Parathyroid adenoma (tissue), 2 donors: Measurements from ENCODE around the gene NKX2-2.

Source experiments
- H2AFZ ChIP-seq: fragments of 300-600 bp; sonication (generic); one replicate; pipeline ENCODE4 v1.7.0; 2017; ENCODE audit warnings: antibody characterized with exemption, mild to moderate bottlenecking
- H3K27ac ChIP-seq: fragments of 300-600 bp; sonication (generic); one replicate; pipeline ENCODE4 v1.7.0; 2017
- H3K27me3 ChIP-seq: fragments of 300-600 bp; sonication (generic); one replicate; pipeline ENCODE4 v1.7.0; 2017; ENCODE audit warnings: low read length; ENCODE audit not compliant: control insufficient read depth, insufficient read depth
- H3K36me3 ChIP-seq: fragments of 300-600 bp; sonication (generic); one replicate; pipeline ENCODE4 v1.7.0; 2017; ENCODE audit warnings: low read length; ENCODE audit not compliant: control insufficient read depth, insufficient read depth
- H3K4me1 ChIP-seq: fragments of 300-600 bp; sonication (generic); one replicate; pipeline ENCODE4 v1.7.0; 2017; ENCODE audit warnings: control low read depth
- H3K4me2 ChIP-seq: fragments of 300-600 bp; sonication (generic); one replicate; pipeline ENCODE4 v1.7.0; 2017; ENCODE audit warnings: low read length
- H3K4me3 ChIP-seq: fragments of 300-600 bp; sonication (generic); one replicate; pipeline ENCODE4 v1.7.0; 2017; ENCODE audit warnings: low read depth, low read length
- H3K79me2 ChIP-seq: fragments of 300-600 bp; sonication (generic); one replicate; pipeline ENCODE4 v1.7.0; 2017; ENCODE audit warnings: control low read depth
- H3K9ac ChIP-seq: fragments of 300-600 bp; sonication (generic); one replicate; pipeline ENCODE4 v1.7.0; 2017; ENCODE audit warnings: mild to moderate bottlenecking
- H3K9me3 ChIP-seq: fragments of 300-600 bp; sonication (generic); one replicate; pipeline ENCODE4 v1.7.0; 2017; ENCODE audit warnings: low read length; ENCODE audit not compliant: control insufficient read depth
- CTCF ChIP-seq: fragments of 300-600 bp; sonication (generic); IDR thresholded peaks from one replicate; pipeline ENCODE4 v1.7.0; 2017; ENCODE audit warnings: antibody characterized with exemption, mild to moderate bottlenecking
- donor health status: primary hyperparathyroidism.

The NKX2-2 gene

DNA sequence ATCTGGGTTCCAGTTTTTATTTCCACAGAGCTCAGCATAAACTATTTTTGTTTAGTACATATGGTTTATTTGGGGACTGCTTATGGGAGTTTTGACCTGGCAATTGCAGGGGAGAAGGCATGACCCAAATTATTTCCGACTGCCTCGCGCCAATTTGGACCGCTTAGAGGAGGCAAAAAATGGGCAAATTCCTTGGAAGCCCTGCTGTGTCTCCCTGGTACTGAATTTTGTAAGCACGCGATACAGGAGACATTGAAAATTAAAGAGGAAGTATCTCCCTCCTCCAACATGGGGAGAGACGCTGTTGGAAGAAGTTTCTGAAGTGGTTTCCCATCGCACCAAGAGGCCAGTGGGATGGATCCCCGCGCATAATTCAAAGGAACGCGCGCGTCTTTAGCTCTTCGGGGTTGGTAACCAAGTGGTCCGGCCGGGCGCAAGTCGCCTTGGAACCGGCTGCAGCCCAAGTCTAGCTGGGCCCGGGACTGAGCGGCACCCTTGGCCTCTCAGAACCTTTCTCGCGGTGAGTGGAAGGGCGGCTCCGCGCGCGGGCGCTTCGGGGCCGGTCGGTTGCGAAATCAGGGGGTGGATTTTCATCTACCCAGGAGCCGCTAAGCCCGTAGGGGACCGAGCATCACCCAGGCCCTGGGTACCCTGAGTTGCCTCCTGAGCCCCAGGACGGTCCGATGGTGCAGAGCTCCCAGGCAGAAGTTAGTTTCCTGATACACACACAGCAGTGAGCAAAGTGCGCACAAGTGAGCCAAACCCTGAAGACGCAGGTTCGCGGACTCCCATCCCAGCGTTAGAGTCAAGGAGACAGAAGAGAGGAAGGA is 6.2 kb downstream of the NKX2-2 start:
- Histone ChIP-seq H3K27me3 (peaks cover 35% of the 10 kb centered on the region), H2AFZ (no peak overlapping the region), H3K4me3 (no peak overlapping the region), H3K79me2 (no peaks in the 10 kb centered on the region), H3K9ac (no peak overlapping the region), H3K9me3 (no peaks in the 10 kb centered on the region), H3K36me3 (no peaks in the 10 kb centered on the region), H3K4me1 (no peaks in the 10 kb centered on the region), H3K4me2 (no peak overlapping the region), H3K27ac (no peak overlapping the region)
- no peak for TF ChIP-seq CTCF

GRCh38 chr20:21505810-21506530 is 7.9 kb downstream of the NKX2-2 start:
- Histone ChIP-seq H3K4me1 (no peaks in the 10 kb centered on the region), H3K27me3 (peaks cover 32% of the 10 kb centered on the region), H3K36me3 (no peaks in the 10 kb centered on the region), H2AFZ (peak overlapping the region; percentile 80), H3K9me3 (no peaks in the 10 kb centered on the region), H3K79me2 (no peaks in the 10 kb centered on the region), H3K4me2 (peak overlapping the region; percentile 46), H3K27ac (no peak overlapping the region), H3K4me3 (peak overlapping the region; percentile 43), H3K9ac (no peak overlapping the region)
- peak; percentile 68 for TF ChIP-seq CTCF

DNA sequence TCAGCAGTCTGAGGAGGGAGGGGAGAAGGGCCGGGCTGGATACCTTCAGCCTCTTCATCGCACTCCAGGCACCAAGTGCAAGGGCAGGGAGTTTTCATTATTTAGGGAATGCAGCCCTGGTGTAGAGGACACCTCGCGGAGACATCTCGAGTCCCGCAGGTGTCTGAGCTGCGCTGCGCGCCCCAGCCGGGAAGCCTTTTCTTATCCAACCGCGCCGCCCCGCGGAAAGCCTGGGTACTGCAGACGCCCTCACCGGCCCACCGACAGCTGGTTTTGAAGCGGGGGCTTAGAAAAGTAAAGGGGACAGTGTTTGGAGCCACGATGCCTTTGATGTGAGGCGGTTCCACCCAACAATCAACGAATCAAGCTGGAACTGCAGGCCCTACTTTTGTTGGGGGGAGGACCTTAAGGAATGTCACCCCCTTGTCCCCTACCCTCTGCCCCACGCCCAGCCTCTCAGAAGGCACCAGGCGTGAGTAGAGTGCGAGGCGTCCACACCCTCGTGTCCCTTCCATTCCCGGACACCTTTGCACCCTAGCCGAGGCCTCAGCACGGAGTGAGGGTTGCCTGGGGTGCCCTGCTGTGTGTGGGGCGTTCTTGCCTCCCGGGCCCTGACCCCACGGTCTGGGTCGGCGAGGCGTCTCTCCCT is 8.6 kb downstream of the NKX2-2 start:
- no peaks in the 10 kb centered on the region for H3K79me2 ChIP-seq
- H3K27me3 ChIP-seq = peaks cover 26% of the 10 kb centered on the region
- peak; percentile 96 for TF ChIP-seq CTCF
- H3K4me1 ChIP-seq = no peaks in the 10 kb centered on the region
- H2AFZ ChIP-seq = peak overlapping the region; percentile 80
- H3K4me3 ChIP-seq = no peak overlapping the region
- H3K9ac ChIP-seq = no peak overlapping the region
- H3K27ac ChIP-seq = no peak overlapping the region
- no peak overlapping the region for H3K4me2 ChIP-seq
- H3K9me3 ChIP-seq = no peaks in the 10 kb centered on the region
- H3K36me3 ChIP-seq = no peaks in the 10 kb centered on the region

DNA sequence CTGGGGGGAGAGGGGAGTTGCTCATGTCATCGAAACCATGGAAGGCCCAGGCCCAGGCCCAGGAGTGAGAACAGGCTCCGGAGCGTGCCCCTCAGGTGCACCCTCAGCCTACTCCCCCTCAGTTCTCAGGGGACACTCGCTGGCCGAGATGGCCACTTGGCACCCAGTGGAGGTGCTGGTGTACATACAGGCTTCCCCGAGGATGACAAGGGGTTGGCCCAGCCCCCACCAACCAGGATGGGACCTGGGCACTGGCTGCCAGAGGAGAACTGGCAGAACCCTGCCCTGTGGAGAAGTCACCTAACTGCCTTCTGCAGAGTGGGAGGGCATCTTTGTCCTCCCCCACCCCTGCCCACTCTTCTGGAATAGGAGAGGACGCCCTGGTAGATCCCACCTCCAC is 9.5 kb downstream of the NKX2-2 start:
- Histone ChIP-seq H3K27me3 (peaks cover 25% of the 10 kb centered on the region), H3K9me3 (no peaks in the 10 kb centered on the region), H3K4me1 (no peaks in the 10 kb centered on the region), H3K9ac (no peak overlapping the region), H3K27ac (no peak overlapping the region), H3K4me2 (no peak overlapping the region), H3K4me3 (no peak overlapping the region), H3K79me2 (no peaks in the 10 kb centered on the region), H3K36me3 (no peaks in the 10 kb centered on the region), H2AFZ (no peak overlapping the region)
- TF ChIP-seq CTCF = no peak
